SK-N-MC (cell line): Measurements from ENCODE around the gene CNIH2.
"Not testable (repeated sequence)": the region's sequence is repeated elsewhere in the genome, so short reads cannot be mapped to it uniquely, and the experiment has no call there.

Experiments
- DNase-seq: peaks from one replicate; pipeline ENCODE4 v3.0.0-alpha.2; 2011; ENCODE audit warnings: low read depth, low spot score
- H3K27ac ChIP-seq: fragments of 200-600 bp; sonication (generic); 2 replicates; pipeline ENCODE4 v1.5.1; 2016; ENCODE audit warnings: mixed run types
- H3K36me3 ChIP-seq: fragments of 200-600 bp; sonication (generic); 2 replicates; pipeline ENCODE4 v1.6.1; 2017; ENCODE audit warnings: antibody characterized with exemption, low read length, mixed read lengths; ENCODE audit not compliant: insufficient read depth
- H3K4me3 ChIP-seq: fragments of 200-600 bp; sonication (generic); 2 replicates; pipeline ENCODE4 v1.5.1; 2016
- H3K9ac ChIP-seq: fragments of 200-600 bp; sonication (generic); 2 replicates; pipeline ENCODE4 v1.8.0; 2017; ENCODE audit warnings: mixed run types, mixed read lengths; ENCODE audit not compliant: insufficient read length
- H3K9me3 ChIP-seq: fragments of 200-600 bp; sonication (generic); 2 replicates; pipeline ENCODE4 v1.6.1; 2017; ENCODE audit warnings: low read depth, mild to moderate bottlenecking, antibody characterized with exemption, low read length, moderate library complexity, mixed read lengths
- EZH2 ChIP-seq: fragments of 200-600 bp; sonication (generic); IDR thresholded peaks from one replicate; pipeline ENCODE4 v1.6.1; 2017; ENCODE audit warnings: antibody characterized with exemption
- FOXP2 ChIP-seq: optimal IDR thresholded peaks from 2 replicates; pipeline ENCODE3; 2011; ENCODE audit warnings: mild to moderate bottlenecking, moderate library complexity; ENCODE audit not compliant: insufficient read depth; ENCODE audit errors: extremely low read length, control extremely low read depth
- POLR2AphosphoS5 ChIP-seq: IDR thresholded peaks from 2 replicates; pipeline ENCODE4 v1.6.1; 2012; ENCODE audit warnings: mild to moderate bottlenecking, low read depth, low read length, borderline replicate concordance

CNIH2 gene

DNA sequence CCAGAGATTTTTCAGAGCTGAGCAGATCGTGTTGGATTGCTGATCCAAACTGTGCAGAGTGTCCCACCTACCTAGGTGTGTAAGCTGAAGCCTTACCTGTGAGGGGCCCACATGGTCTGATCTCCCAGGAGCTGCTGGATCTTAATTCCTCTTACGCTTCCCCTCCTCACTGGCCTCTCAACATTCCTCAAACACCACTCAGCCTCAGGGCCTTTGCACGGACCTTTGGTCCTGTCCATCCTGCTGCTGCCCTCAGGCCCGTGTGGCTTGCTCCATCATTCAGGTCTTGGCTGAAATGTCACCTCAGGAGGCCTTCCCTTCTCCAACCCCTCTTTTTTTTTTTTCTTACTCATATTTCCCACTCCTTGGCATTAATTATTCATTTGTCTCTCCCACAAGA, 30.7 kb upstream of the CNIH2 start:
- H3K4me3 ChIP-seq, result no peak overlapping the region
- TF ChIP-seq POLR2AphosphoS5 (no peak), EZH2 (no peak), FOXP2 (no peak)
- H3K9ac ChIP-seq, result no peak overlapping the region
- no peaks in the 10 kb centered on the region for H3K9me3 ChIP-seq
- DNase-seq, result no peak
- H3K36me3 ChIP-seq, result no peaks in the 10 kb centered on the region
- no peak overlapping the region for H3K27ac ChIP-seq

DNA sequence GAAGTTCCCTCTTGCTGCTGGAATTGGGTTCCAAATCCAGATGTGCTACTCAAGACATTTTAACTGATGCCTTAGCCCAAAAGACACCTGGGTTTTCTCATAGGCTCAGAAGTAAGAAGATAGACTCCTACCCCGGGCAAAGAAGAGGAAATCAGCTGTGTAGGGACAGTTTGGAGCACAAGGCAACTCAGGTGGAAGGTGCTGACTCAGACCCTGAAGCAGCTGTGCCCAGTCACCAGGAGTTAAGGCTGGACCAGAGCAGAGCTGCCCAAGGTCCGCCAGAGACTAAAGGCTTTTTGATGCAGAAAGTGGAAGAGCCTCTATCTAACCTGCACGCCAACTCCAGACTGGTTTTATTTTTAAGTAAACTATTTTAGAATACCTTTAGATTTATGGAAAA, 30.2 kb upstream of the CNIH2 start:
- DNase-seq, result no peak
- no peak overlapping the region for H3K9ac ChIP-seq
- TF ChIP-seq FOXP2, result no peak
- no peak for TF ChIP-seq EZH2
- TF ChIP-seq POLR2AphosphoS5, result no peak
- no peak overlapping the region for H3K4me3 ChIP-seq
- no peak overlapping the region for H3K27ac ChIP-seq
- no peaks in the 10 kb centered on the region for H3K9me3 ChIP-seq
- no peaks in the 10 kb centered on the region for H3K36me3 ChIP-seq

DNA sequence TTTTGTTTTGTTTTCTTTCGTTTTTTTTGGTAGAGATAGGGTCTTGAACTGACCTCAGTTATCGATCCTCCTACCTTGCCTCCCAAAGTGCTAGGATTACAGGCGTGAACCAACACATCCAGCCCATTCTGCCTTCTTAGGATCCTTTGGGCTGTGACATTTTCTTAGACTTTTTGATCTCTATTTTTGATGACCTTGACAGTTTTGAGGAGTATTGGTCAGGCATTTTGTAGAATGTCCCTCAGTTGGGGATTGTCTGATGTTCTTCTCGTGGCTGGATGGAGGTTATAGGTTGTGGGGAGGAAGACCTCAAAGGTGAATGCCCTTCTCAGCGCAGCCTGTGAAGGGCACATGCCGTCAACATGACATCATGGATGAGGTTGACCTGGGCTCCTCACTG, 29.1 kb upstream of the CNIH2 start:
- Histone ChIP-seq H3K9me3 (no peaks in the 10 kb centered on the region), H3K4me3 (no peak overlapping the region), H3K27ac (no peak overlapping the region), H3K9ac (no peak overlapping the region), H3K36me3 (no peaks in the 10 kb centered on the region)
- no peak for DNase-seq
- TF ChIP-seq POLR2AphosphoS5 (no peak), EZH2 (no peak), FOXP2 (no peak)

DNA sequence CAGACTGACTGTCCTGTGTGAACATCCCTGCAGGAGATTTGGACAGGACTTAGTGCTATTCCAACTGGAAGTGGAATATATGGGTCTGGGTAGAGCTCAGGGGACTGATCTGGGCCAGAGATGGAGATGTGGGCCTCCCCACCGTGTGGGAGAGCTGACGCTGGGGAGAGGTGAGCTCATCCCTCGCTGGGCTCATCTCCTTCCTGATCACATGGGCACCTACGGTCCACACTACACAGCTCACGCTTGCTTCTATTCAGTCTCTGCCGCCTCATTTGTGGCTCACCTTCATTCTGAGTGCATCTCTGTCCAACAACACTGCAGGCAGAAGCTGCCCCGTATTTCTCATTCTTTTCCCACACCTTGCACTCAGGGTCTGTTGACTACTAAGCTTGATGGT, 26.2 kb upstream of the CNIH2 start:
- Histone ChIP-seq H3K36me3 (no peaks in the 10 kb centered on the region), H3K9me3 (no peaks in the 10 kb centered on the region), H3K4me3 (no peak overlapping the region), H3K27ac (no peak overlapping the region), H3K9ac (no peak overlapping the region)
- no peak for DNase-seq
- TF ChIP-seq EZH2, result no peak
- no peak for TF ChIP-seq FOXP2
- TF ChIP-seq POLR2AphosphoS5, result no peak

DNA sequence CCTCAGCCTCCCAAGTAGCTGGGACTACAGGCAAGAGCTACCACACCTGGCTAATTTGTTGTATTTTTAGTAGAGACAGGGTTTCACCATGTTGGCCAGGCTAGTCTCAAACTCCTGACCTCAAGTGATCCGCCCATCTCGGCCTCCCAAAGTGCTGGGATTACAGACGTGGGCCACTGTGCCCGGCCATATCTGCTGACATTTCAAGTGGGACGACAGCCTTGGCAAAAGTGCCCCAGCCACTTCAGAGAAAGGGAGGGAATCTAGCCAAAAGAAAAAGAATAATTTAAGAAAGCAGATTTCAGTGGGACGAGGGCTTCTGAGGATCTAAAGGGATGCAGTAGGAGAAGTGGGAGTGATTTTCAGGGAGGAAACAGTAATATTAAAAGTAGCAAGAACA, 24.9 kb upstream of the CNIH2 start:
- H3K27ac ChIP-seq, H3K9me3 ChIP-seq, H3K4me3 ChIP-seq, H3K36me3 ChIP-seq, H3K9ac ChIP-seq, DNase-seq: not testable (repeated sequence)

DNA sequence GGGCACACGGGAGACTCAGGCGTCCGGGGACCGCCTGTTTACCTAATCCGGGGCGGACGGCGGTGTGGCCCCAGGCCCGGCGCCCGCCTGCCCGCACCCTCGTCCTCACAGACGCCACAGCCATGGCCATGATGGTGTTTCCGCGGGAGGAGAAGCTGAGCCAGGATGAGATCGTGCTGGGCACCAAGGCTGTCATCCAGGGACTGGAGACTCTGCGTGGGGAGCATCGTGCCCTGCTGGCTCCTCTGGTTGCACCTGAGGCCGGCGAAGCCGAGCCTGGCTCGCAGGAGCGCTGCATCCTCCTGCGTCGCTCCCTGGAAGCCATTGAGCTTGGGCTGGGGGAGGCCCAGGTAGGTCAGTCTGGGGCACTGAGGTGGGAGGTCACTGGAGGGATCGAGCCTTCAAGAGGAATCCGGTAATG, 19.5 kb upstream of the CNIH2 start:
- Histone ChIP-seq H3K4me3 (peak overlapping the region; percentile 93), H3K36me3 (peaks cover 4% of the 10 kb centered on the region; the same call in 1 of the 2 replicates), H3K9ac (peak overlapping the region; percentile 81), H3K27ac (no peak overlapping the region), H3K9me3 (no peaks in the 10 kb centered on the region)
- DNase-seq, result no peak
- no peak for TF ChIP-seq EZH2
- TF ChIP-seq POLR2AphosphoS5, result 0 out of 2 replicates have a peak, but pooled peaks have one; percentile 15

DNA sequence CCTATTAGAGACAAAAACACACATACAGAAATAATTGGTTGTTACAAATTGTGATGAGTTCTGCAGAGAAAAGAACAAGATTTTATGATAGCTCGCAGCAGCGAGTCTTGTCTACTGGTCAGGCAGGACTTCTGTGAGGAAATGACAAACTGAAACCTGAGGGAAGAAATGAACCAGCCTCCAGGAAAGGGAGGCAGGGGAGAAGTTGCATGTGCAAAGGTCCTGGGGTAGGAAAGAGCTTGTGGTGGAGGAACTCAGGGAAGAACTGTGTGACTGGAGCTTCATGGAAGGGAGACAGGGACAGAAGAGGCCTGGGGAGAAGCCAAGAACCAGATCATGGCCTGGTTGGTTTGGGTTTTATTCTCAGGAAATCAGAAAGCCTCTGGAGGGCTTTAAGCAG, 18.8 kb upstream of the CNIH2 start:
- DNase-seq, result no peak
- Histone ChIP-seq H3K36me3 (peaks cover 4% of the 10 kb centered on the region; the same call in 1 of the 2 replicates), H3K4me3 (no peak overlapping the region), H3K9ac (no peak overlapping the region), H3K9me3 (no peaks in the 10 kb centered on the region), H3K27ac (no peak overlapping the region)
- no peak for TF ChIP-seq FOXP2
- no peak for TF ChIP-seq EZH2
- TF ChIP-seq POLR2AphosphoS5, result no peak

DNA sequence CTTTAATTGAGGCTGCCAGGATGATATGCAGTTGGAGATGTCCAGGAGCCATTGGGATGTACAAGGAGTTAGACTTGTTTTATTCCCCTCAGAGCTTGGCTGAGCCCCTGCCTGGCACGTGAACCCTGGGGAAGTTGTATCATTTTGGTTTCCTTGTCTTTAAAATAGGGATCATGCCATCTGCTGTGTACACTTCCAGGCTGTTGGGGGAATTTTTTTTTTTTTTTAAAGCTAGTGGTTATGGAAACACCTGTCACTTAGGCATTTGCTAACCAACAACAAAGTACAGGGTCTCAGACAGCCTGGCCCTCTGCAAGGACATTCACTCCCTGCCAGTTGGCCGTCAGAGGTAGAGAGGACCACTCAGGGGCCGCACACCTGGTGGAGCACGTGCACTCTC, 18.0 kb upstream of the CNIH2 start:
- no peak overlapping the region for H3K9ac ChIP-seq
- no peak overlapping the region for H3K4me3 ChIP-seq
- DNase-seq, result no peak
- peaks cover 4% of the 10 kb centered on the region; the same call in 1 of the 2 replicates for H3K36me3 ChIP-seq
- no peak for TF ChIP-seq POLR2AphosphoS5
- no peak for TF ChIP-seq EZH2
- TF ChIP-seq FOXP2, result no peak
- no peaks in the 10 kb centered on the region for H3K9me3 ChIP-seq
- no peak overlapping the region for H3K27ac ChIP-seq

DNA sequence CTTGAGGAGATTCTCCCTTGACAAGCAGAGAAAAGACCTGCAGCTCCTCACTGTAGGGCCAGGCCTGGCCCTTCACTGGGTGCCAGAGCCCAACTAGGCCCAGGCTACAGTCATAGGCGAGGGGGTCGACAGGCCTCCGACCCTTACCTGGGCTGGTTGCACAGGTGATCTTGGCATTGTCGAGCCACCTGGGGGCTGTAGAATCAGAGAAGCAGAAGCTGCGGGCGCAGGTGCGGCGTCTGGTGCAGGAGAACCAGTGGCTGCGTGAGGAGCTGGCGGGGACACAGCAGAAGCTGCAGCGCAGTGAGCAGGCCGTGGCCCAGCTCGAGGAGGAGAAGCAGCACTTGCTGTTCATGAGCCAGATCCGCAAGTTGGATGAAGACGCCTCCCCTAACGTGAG, 16.4 kb upstream of the CNIH2 start:
- peaks cover 4% of the 10 kb centered on the region; the same call in 1 of the 2 replicates for H3K36me3 ChIP-seq
- H3K9me3 ChIP-seq, result no peaks in the 10 kb centered on the region
- no peak overlapping the region for H3K4me3 ChIP-seq
- no peak for DNase-seq
- no peak overlapping the region for H3K9ac ChIP-seq
- TF ChIP-seq EZH2, result no peak
- H3K27ac ChIP-seq, result no peak overlapping the region
